Karpas-422 (cell line): ENCODE results near the gene AOC2. TPM values are rescaled to one million over a fixed set of nuclear protein-coding genes. Genes with fewer than 3 reads are reported as not detected.

Experiments
- DNase-seq: peaks from one replicate; pipeline ENCODE4 v3.0.0-alpha.2; 2015
- H2AFZ ChIP-seq: fragments of 200-600 bp; sonication (generic); 2 replicates; pipeline ENCODE4 v1.6.1; 2014; ENCODE audit warnings: antibody characterized with exemption, low read length, mixed read lengths
- H3K27ac ChIP-seq: fragments of 200-600 bp; sonication (generic); 2 replicates; pipeline ENCODE4 v1.5.1; 2014; ENCODE audit warnings: mild to moderate bottlenecking, low read length, moderate library complexity
- H3K27me3 ChIP-seq: fragments of 200-600 bp; sonication (generic); 2 replicates; pipeline ENCODE4 v1.6.1; 2014; ENCODE audit warnings: low read length, mixed read lengths
- H3K36me3 ChIP-seq: fragments of 200-600 bp; sonication (generic); 2 replicates; pipeline ENCODE4 v1.6.1; 2014; ENCODE audit warnings: low read length, mixed read lengths; ENCODE audit not compliant: insufficient read depth
- H3K4me1 ChIP-seq: fragments of 200-600 bp; sonication (generic); 2 replicates; pipeline ENCODE4 v1.6.1; 2014; ENCODE audit warnings: mild to moderate bottlenecking, low read length, mixed read lengths
- H3K4me2 ChIP-seq: fragments of 200-600 bp; sonication (generic); 2 replicates; pipeline ENCODE4 v1.6.1; 2014; ENCODE audit warnings: low read length, low read depth, mild to moderate bottlenecking; ENCODE audit not compliant: poor library complexity, severe bottlenecking
- H3K4me3 ChIP-seq: fragments of 200-600 bp; sonication (generic); 2 replicates; pipeline ENCODE4 v1.5.1; 2014; ENCODE audit warnings: mild to moderate bottlenecking, antibody characterized with exemption, low read length, mixed read lengths
- H3K79me2 ChIP-seq: fragments of 200-600 bp; sonication (generic); 2 replicates; pipeline ENCODE4 v1.6.1; 2014; ENCODE audit warnings: mild to moderate bottlenecking, low read length, mixed read lengths
- H3K9ac ChIP-seq: fragments of 200-600 bp; sonication (generic); 2 replicates; pipeline ENCODE4 v1.6.0; 2014; ENCODE audit warnings: low read length
- H3K9me2 ChIP-seq: fragments of 200-600 bp; sonication (generic), shearing (Covaris generic); replicated peaks from 2 replicates; pipeline ENCODE4 v1.6.0; 2014; ENCODE audit warnings: mild to moderate bottlenecking, low read length, moderate library complexity; ENCODE audit not compliant: insufficient read depth
- H3K9me3 ChIP-seq: fragments of 300-700, 200-600 bp; sonication (generic); 2 replicates; pipeline ENCODE4 v1.6.1; 2014; ENCODE audit warnings: low read length, mixed read lengths
- H4K20me1 ChIP-seq: fragments of 200-600 bp; sonication (generic); 2 replicates; pipeline ENCODE4 v1.6.1; 2014; ENCODE audit warnings: mild to moderate bottlenecking, antibody characterized with exemption, low read length, low read depth; ENCODE audit not compliant: insufficient read depth
- total RNA-seq: library from RNA; depleted of rRNA; stranded (reverse); fragments of >200 nt; shearing (Covaris generic); gene quantifications from 2 replicates; pipeline ENCODE4 v1.2.3, GENCODE V29; 2014; ENCODE audit warnings: low replicate concordance

Gene AOC2
- total RNA-seq, 1 experiment from 2014 or later = 0.67 TPM

- H3K9ac ChIP-seq = no peak overlapping the region
- H3K9me2 ChIP-seq = no peaks in the 10 kb centered on the region
Observed at GRCh38 chr17:42803074-42803883, 41.1 kb upstream of the AOC2 start.

GRCh38 chr17:42804918-42805367, 39.4 kb upstream of the AOC2 start:
- H3K27ac ChIP-seq = no peak overlapping the region
- H3K27me3 ChIP-seq = no peaks in the 10 kb centered on the region
- no peaks in the 10 kb centered on the region for H3K79me2 ChIP-seq
- no peak overlapping the region for H3K4me2 ChIP-seq
- H3K36me3 ChIP-seq = peaks cover 11% of the 10 kb centered on the region; the same call in 1 of the 2 replicates
- H3K9ac ChIP-seq = no peak overlapping the region
- no peaks in the 10 kb centered on the region for H3K9me3 ChIP-seq
- no peaks in the 10 kb centered on the region for H3K9me2 ChIP-seq
- no peak overlapping the region for H3K4me3 ChIP-seq
- no peaks in the 10 kb centered on the region for H4K20me1 ChIP-seq
- no peaks in the 10 kb centered on the region for H3K4me1 ChIP-seq
- DNase-seq = no peak
- H2AFZ ChIP-seq = no peak overlapping the region

More at GRCh38 chr17:42803074-42803883, 41.1 kb upstream of the AOC2 start:
- DNase-seq = no peak
- Histone ChIP-seq H3K4me2 (no peak overlapping the region), H3K9me3 (no peaks in the 10 kb centered on the region), H4K20me1 (no peaks in the 10 kb centered on the region), H3K36me3 (no peaks in the 10 kb centered on the region), H3K27me3 (no peaks in the 10 kb centered on the region), H3K4me1 (peaks cover 2% of the 10 kb centered on the region; the same call in 1 of the 2 replicates), H3K4me3 (no peak overlapping the region), H2AFZ (no peak overlapping the region), H3K79me2 (0 out of 2 replicates have a peak, but pooled peaks cover under 1% of the 10 kb centered on the region), H3K27ac (no peak overlapping the region)

GRCh38 chr17:42806249-42806648, 38.1 kb upstream of the AOC2 start:
- no peak for DNase-seq
- Histone ChIP-seq H3K36me3 (peaks cover 21% of the 10 kb centered on the region; the same call in 1 of the 2 replicates), H3K9ac (no peak overlapping the region), H3K9me2 (no peaks in the 10 kb centered on the region), H3K4me3 (no peak overlapping the region), H3K9me3 (no peaks in the 10 kb centered on the region), H4K20me1 (no peaks in the 10 kb centered on the region), H3K4me1 (no peaks in the 10 kb centered on the region), H3K27ac (no peak overlapping the region), H3K79me2 (no peaks in the 10 kb centered on the region), H3K27me3 (no peaks in the 10 kb centered on the region), H2AFZ (no peak overlapping the region), H3K4me2 (no peak overlapping the region)

GRCh38 chr17:42809250-42809649, 35.1 kb upstream of the AOC2 start:
- DNase-seq = no peak
- Histone ChIP-seq H3K27me3 (no peaks in the 10 kb centered on the region), H3K9ac (no peak overlapping the region), H4K20me1 (no peaks in the 10 kb centered on the region), H3K9me3 (no peaks in the 10 kb centered on the region), H3K27ac (no peak overlapping the region), H3K36me3 (peaks cover 26% of the 10 kb centered on the region; the same call in 1 of the 2 replicates), H3K4me2 (no peak overlapping the region), H2AFZ (no peak overlapping the region), H3K4me3 (no peak overlapping the region), H3K79me2 (no peaks in the 10 kb centered on the region), H3K9me2 (no peaks in the 10 kb centered on the region), H3K4me1 (no peaks in the 10 kb centered on the region)

GRCh38 chr17:42814633-42815399, 29.6 kb upstream of the AOC2 start:
- no peaks in the 10 kb centered on the region for H3K9me3 ChIP-seq
- no peaks in the 10 kb centered on the region for H3K79me2 ChIP-seq
- no peak overlapping the region for H3K9ac ChIP-seq
- no peak overlapping the region for H2AFZ ChIP-seq
- no peak for DNase-seq
- H3K36me3 ChIP-seq = peaks cover 47% of the 10 kb centered on the region
- no peaks in the 10 kb centered on the region for H3K4me1 ChIP-seq
- H3K27me3 ChIP-seq = no peaks in the 10 kb centered on the region
- H3K9me2 ChIP-seq = no peaks in the 10 kb centered on the region
- H3K4me3 ChIP-seq = no peak overlapping the region
- H3K4me2 ChIP-seq = no peak overlapping the region
- no peak overlapping the region for H3K27ac ChIP-seq
- no peaks in the 10 kb centered on the region for H4K20me1 ChIP-seq

- Histone ChIP-seq H3K4me2 (no peak overlapping the region), H3K36me3 (peaks cover 39% of the 10 kb centered on the region), H3K27me3 (no peaks in the 10 kb centered on the region), H3K4me3 (no peak overlapping the region), H3K9ac (no peak overlapping the region), H2AFZ (no peak overlapping the region), H3K9me3 (no peaks in the 10 kb centered on the region), H3K79me2 (peaks cover 12% of the 10 kb centered on the region), H4K20me1 (0 out of 2 replicates have a peak, but pooled peaks cover 3% of the 10 kb centered on the region), H3K27ac (no peak overlapping the region), H3K4me1 (peaks cover 7% of the 10 kb centered on the region), H3K9me2 (no peaks in the 10 kb centered on the region)
- no peak for DNase-seq
Observed at GRCh38 chr17:42817866-42818265, 26.5 kb upstream of the AOC2 start.

- H3K9me2 ChIP-seq = no peaks in the 10 kb centered on the region
- no peak overlapping the region for H3K4me3 ChIP-seq
- H3K79me2 ChIP-seq = peaks cover 18% of the 10 kb centered on the region
- H3K27me3 ChIP-seq = no peaks in the 10 kb centered on the region
- no peak overlapping the region for H2AFZ ChIP-seq
- 0 out of 2 replicates have a peak, but pooled peaks cover 3% of the 10 kb centered on the region for H4K20me1 ChIP-seq
- peaks cover 12% of the 10 kb centered on the region for H3K4me1 ChIP-seq
- H3K9ac ChIP-seq = no peak overlapping the region
- no peak overlapping the region for H3K27ac ChIP-seq
- H3K4me2 ChIP-seq = no peak overlapping the region
- no peaks in the 10 kb centered on the region for H3K9me3 ChIP-seq
- peaks cover 39% of the 10 kb centered on the region for H3K36me3 ChIP-seq
- DNase-seq = no peak
Observed at GRCh38 chr17:42818379-42818778, 26.0 kb upstream of the AOC2 start.

GRCh38 chr17:42819939-42820535, 24.3 kb upstream of the AOC2 start:
- Histone ChIP-seq H3K9me3 (no peaks in the 10 kb centered on the region), H3K4me2 (no peak overlapping the region), H2AFZ (no peak overlapping the region), H3K36me3 (peaks cover 39% of the 10 kb centered on the region), H3K4me1 (peaks cover 19% of the 10 kb centered on the region), H3K4me3 (no peak overlapping the region), H3K27me3 (no peaks in the 10 kb centered on the region), H3K9me2 (no peaks in the 10 kb centered on the region), H3K27ac (no peak overlapping the region), H4K20me1 (0 out of 2 replicates have a peak, but pooled peaks cover 3% of the 10 kb centered on the region), H3K79me2 (peaks cover 25% of the 10 kb centered on the region), H3K9ac (no peak overlapping the region)
- DNase-seq = peak; percentile 91
